GM10847 (cell line): ENCODE results near the gene KLHDC7A.

Experiments
- POLR2A ChIP-seq: IDR thresholded peaks from 2 replicates; pipeline ENCODE4 v1.6.1; 2011; ENCODE audit not compliant: insufficient read length; ENCODE audit errors: extremely low read depth

Gene KLHDC7A

GRCh38 chr1:18485227-18485626, 4.5 kb downstream of the KLHDC7A start:
- no peak for TF ChIP-seq POLR2A

- TF ChIP-seq POLR2A, result no peak
These were observed 5.5 kb downstream of the KLHDC7A start for GRCh38 chr1:18486195-18486594.

DNA sequence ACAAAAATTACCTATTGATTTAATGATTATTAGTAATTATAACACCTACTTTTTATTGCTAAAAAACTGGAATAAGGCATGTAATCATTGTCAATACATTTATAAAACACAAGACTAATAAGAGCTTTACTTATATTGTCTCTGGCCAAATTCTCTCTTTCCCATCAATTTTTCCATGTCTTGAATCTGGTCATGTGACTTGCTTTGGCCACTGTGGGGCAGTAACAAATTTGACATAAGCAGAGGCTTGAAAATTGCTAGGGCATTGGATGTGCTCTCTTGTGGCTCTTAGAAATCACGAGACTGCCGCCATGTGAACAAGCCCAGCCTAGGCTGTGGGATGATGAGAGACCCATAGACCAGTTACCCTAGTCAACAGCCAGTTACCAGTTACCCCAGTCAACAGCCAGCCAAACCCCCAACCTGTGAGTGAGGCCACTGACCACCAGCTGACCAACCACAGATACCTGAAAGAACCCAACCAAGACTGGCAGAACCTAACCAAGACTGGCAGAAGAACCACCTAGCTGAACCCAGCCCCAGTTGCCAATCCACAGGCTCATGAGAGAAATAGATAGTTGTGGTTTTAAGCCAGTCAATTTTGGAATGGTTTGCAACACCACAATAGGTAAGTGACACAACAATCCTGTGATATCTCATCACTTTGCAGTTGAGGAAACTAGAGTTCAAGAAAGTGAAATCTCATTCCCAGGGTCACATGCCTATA, 8.8 kb downstream of the KLHDC7A start:
- no peak for TF ChIP-seq POLR2A

GRCh38 chr1:18491168-18491567, 10.4 kb downstream of the KLHDC7A start:
- no peak for TF ChIP-seq POLR2A

DNA sequence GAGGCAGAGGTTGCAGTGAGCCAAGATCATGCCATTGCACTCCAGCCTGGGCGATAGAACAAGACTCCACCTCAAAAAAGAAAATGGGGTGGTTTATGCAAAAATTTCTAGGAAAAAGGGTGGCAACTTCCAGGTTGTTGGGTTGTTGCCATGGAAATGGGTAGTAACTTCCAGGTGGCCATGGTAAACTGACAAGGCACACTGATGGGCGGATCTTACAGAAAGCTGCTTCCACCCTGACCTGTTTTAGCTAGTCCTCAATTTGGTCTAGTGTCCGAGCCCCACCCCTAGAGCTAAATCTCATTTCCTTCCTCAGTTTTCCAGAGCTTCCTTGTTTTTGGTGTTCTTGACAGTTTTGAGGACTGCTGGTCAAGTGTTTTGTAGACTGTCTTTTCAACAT, 13.6 kb downstream of the KLHDC7A start:
- no peak for TF ChIP-seq POLR2A

GRCh38 chr1:18495635-18496034, 14.9 kb downstream of the KLHDC7A start:
- no peak for TF ChIP-seq POLR2A

- TF ChIP-seq POLR2A, result no peak
These were observed 15.3 kb downstream of the KLHDC7A start for GRCh38 chr1:18496056-18496455.

- TF ChIP-seq POLR2A, result no peak
These were observed 15.9 kb downstream of the KLHDC7A start for GRCh38 chr1:18496497-18497235.

DNA sequence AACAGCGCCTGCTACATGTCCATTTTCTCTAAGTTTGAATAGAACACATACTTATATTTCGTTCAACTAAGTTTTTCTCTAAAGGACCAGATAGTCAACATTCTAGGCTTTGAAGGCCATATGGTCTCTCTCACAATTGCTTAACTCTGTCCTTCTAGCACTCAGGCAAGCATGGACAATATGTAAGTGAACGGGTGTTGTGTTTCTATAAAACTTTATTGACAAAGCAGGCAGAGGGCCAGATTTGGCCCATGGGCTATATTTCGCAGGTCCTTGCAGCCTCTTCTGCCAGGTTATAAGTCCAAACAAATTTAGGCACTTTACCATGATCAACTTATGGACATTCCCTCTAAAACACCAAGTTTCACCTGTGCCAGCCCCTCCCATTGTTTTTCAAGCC, 21.1 kb downstream of the KLHDC7A start:
- no peak for TF ChIP-seq POLR2A

DNA sequence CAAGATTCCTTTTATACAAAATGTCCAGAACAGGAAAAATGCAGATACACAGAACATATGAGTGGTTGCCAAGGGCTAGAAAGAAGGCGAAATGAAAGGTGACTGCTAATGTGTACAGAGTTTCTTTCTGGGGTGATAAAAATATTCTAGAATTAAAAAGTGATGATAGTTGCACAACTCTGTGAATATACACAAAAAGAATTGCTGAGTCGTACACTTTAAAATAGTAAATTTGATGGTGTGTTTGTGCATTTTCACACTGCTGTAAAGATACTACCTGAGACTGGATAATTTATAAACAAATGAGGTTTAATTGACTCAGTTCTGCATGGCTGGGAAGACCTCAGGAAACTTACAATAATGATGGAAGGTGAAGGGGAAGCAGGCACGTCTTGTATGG, 23.9 kb downstream of the KLHDC7A start:
- no peak for TF ChIP-seq POLR2A

DNA sequence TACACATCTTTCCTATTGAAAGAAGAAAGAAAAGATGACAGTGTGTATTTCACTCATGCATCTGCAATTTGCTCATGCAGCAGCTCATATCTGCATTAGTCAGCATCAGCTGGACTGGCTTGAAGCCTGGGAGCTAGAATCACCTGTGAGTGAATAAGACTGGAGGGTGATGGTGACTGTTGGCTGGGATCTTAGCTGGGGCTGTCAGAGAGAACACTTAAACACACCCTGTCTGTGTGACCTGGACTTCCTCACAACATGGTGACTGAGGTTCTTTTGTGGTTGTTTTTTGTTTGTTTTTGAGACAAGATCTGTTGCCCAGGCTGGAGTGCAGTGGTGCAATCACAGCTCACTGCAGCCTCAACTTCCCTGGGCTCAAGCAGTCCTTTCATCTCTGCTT, 24.9 kb downstream of the KLHDC7A start:
- no peak for TF ChIP-seq POLR2A

GRCh38 chr1:18508084-18508483, 27.4 kb downstream of the KLHDC7A start:
- no peak for TF ChIP-seq POLR2A

DNA sequence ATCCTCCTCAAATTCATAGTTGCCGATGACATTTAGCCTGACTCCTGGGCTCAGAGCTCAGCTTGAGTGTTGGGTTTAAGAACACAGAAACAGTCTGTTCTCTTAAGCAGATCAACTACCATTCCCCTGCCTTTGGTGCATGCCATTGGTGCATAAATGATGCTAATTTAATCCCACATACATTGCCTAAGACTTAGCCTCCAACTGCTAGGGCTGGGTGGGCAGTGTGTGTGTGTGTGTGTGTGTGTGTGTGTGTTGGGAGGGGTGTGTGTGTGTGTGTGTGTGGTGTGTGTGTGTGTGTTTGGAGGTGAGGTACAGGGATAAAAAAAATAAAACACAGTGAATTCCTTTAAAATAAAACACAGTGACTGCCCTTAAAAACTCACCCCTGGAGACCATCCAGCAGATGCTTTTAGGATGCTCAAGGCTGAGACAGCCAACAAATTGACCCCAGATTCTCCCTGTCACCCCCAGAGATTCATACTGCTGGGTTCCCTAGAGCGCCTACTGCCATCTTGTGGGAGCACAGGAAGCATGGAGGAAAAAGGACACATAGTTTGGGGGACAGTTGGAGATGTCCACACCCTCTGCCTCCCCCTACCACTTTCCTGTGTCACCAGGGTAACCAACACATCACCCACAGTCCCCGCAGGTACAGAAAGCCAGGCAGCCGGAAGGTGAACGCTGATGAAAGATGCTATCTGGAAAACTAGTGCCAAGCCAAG, 30.6 kb downstream of the KLHDC7A start:
- TF ChIP-seq POLR2A, result no peak

DNA sequence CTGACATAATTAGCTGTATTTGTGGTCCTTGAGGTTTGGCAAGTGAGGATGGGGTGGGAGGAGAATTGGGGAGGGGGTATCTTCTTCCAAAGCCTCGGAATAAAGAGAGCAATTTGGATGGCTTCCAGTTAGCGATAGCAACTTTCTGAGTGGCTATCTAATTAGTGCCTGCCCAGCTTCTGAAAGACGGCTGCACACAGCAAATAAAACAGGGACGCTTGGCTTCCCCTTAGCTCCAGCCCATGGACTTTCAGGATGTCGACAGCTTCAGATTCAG, 31.1 kb downstream of the KLHDC7A start:
- TF ChIP-seq POLR2A, result no peak

DNA sequence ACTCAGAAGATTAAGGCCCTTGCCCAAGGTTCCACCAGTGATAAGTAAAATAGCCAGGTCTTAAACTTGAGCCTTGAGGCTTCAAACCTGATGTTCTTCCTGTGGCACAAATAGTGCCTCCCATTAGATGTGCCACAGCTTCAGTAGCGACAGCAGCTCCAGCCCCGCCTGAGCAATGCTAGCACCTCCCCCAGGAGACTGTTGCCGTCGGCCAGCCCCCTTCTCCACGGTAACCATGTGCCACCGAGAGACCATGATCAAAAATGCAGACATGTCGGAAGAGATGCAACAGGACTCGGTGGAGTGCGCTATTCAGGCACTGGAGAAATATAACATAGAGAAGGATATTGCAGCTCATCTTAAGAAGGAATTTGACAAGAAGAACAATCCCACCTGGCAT, 32.2 kb downstream of the KLHDC7A start:
- TF ChIP-seq POLR2A, result no peak

GRCh38 chr1:18513995-18514394, 33.3 kb downstream of the KLHDC7A start:
- no peak for TF ChIP-seq POLR2A
